ENCODE results near the gene TC2N. TPM values are rescaled to one million over a fixed set of nuclear protein-coding genes. Genes with fewer than 3 reads are reported as not detected.
"Not testable (repeated sequence)": the region's sequence is repeated elsewhere in the genome, so short reads cannot be mapped to it uniquely, and the experiment has no call there.

TC2N gene
- 119 TPM for total RNA-seq

DNA sequence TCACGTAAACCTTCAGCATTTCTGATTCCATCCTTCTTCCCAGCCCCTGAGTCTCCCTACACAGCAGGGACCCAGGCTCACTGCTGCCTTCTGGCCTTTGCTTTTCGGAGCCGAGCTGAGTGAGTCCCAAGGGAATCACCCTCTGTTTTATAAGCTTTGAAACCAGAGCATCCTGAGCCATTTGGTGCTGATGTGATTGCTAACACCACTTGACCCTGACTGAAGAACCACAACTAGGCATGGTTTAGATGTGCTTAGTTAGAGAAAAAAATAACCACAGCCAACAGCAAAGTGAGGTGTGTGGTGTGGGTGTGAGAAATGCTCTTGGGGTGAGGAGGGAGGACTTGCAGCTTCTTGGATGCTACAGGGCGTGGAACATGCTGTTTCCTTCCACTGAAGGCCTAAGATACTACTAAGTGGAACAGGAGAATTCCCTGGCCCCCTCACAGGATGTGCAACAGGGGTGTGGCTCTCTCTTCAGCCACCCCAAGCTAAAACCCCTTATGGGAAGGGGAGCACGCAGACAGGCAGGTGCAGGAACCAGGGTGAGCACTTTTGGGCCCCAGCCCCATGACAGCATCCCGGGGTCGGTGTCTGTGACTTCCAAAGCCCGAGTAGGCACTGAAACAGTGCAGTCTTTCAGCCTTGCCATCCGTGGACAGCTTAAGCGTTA is at the start of gene TC2N:
Gene TC2N, minus strand, starts transcription at position 221 of the 673 bp plus-strand sequence. CDS start 53,767 bp downstream, outside the sequence.
- DNase-seq (ENCODE audit: low spot score): no peak

DNA sequence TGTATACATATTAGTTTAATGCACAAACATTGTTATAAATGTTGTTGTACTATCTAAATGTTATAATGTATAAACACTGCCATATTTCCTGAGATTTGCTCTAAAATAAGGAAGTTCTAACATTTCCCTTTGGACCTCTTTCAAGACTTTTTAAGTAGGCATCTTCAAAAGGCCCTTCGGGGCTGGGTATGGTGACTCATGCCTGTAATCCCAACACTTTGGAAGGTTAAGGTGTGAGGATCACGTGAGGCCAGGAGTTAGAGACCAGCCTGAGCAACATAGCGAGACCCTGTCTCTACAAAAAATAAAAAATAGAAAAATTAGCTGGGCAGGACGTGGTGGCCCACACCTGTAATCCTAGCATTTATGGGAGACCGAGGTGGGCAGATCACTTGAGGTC is 44.7 kb upstream of the TC2N start:
- DNase-seq (ENCODE audit: low spot score): no peak

GRCh38 chr14:91911474-91912032 is 44.2 kb upstream of the TC2N start:
- no peak for DNase-seq (ENCODE audit: low spot score)

GRCh38 chr14:91910196-91910595 is 42.9 kb upstream of the TC2N start:
- no peak for DNase-seq (ENCODE audit: low spot score)

DNA sequence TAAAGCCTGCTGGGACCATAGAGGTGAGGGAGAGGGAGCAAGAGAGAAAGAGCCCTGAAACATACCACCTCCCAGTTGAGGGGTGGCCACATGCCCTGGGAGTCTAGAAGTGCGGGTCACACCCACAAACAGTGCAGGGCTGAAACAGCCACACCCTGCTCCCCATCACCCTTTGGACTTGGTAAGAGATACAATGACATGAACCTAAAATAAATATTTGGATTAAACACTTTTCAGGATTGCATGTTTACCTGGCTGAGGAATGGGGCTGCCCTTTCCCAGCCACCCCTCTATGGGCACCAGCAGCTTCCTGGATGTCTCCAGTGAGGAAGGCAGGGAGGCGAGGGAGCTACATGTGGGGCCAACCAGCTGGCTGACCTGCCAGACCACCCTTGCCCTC is 39.0 kb upstream of the TC2N start:
- no peak for DNase-seq (ENCODE audit: low spot score)

- no peak for DNase-seq (ENCODE audit: low spot score)
Measured at GRCh38 chr14:91904956-91905645, 37.8 kb upstream of the TC2N start.

GRCh38 chr14:91904483-91904882 is 37.1 kb upstream of the TC2N start:
- no peak for DNase-seq (ENCODE audit: low spot score)

GRCh38 chr14:91903070-91903469 is 35.7 kb upstream of the TC2N start:
- no peak for DNase-seq (ENCODE audit: low spot score)

- no peak for DNase-seq (ENCODE audit: low spot score)
Measured at GRCh38 chr14:91902336-91902735, 35.0 kb upstream of the TC2N start.

DNA sequence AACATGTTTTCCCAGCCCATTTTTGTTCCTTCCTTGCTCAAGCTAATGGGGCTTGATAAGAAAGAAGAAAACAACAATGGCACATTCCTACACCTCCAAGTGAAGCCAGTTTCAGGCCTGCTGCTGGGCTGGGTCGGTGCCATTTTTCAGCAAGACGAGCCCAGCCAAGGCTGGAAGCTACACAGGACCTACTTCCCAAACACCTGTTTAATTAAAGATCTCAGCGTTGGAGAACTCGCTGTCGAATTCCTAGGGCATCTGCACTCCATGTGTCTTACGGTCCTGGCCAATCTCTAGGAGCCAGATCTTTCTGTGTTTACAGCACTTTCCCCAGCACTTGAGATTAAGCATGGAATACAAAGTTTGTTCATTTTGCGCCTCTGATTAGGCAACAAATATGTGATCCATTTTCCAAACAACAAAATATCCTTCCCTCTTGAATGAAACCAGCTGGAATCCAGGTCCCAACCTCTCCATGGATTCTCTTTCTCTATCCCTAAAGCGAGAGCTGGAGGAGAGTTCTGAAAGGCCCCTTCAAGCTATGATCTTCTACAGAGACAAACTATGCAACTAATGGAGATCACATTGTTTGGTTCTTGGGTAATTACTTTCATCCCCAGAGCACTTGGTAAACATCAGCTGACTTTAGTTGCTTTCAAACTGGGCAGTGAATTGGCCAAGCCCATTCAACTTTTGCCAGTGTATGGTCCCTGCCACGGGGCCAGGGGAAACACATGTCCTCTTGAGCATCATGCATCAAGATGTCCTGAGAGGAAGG is 34.3 kb upstream of the TC2N start:
- no peak for DNase-seq (ENCODE audit: low spot score)

- no peak for DNase-seq (ENCODE audit: low spot score)
Measured at GRCh38 chr14:91899806-91900205, 32.5 kb upstream of the TC2N start.

- DNase-seq (ENCODE audit: low spot score): no peak
Measured at GRCh38 chr14:91899213-91899612, 31.9 kb upstream of the TC2N start.

DNA sequence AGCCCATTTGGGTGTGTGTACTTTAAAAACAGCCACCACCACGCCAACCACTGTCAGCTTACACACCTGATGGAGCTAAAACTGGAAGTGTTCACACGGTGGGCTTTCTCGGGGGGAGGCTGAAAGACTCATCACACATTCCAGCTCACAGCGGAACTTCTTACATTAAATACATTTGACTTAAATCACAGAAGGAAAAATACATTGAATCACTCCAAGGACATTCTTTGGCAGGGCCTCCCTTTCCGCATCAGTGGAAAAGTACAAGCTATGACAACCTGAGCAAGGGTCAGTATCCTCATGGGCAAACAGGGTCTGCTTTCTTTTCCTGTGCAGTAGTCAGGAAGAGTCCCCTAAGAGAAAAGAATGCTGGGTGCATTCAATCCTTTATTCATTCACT is 31.0 kb upstream of the TC2N start:
- no peak for DNase-seq (ENCODE audit: low spot score)

- not testable (repeated sequence) for DNase-seq (ENCODE audit: low spot score)
Measured at GRCh38 chr14:91897716-91898115, 30.4 kb upstream of the TC2N start.

- DNase-seq (ENCODE audit: low spot score): no peak
Measured at GRCh38 chr14:91897106-91897701, 29.9 kb upstream of the TC2N start.

GRCh38 chr14:91896419-91896818 is 29.1 kb upstream of the TC2N start:
- no peak for DNase-seq (ENCODE audit: low spot score)

DNA sequence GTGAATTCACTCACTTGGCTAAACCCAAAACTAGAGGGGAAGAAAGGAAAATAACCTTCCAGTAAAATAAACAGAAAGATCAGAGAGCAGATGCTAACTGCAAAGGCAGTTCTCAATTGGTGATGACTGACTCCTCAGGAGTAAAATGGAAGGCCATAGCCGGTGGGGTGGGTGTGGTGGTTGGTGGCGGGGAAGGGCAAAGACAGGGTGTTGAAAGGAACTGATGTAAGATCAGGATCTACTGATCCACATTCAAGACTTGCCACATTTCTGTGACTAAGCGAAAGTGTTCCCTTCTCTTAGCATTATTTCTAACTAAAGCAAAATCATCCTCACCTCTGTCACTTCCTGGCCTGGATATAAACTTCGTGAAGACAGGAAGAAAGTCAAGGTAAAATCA is 26.3 kb upstream of the TC2N start:
- no peak for DNase-seq (ENCODE audit: low spot score)

DNA sequence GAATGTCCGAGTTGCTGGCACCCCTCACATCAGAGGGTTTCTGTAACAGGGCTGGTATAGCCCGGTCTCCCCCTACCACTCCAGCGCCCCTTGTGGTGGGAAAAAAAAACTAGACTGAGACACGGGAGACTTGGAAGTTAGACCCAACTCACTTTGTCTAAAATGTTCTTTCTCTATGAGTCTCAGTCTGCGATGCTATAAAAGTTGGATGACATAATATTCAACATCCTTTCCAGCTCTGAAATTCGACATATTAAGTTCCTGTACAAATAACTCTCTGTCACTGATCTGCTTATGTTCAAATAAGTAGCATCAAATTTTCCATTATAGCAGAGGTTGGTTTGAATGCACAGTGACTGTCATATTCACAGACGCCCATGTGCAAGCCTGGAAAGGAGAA is 25.7 kb upstream of the TC2N start:
- no peak for DNase-seq (ENCODE audit: low spot score)

- no peak for DNase-seq (ENCODE audit: low spot score)
Measured at GRCh38 chr14:91891721-91892220, 24.4 kb upstream of the TC2N start.

GRCh38 chr14:91891101-91891500 is 23.8 kb upstream of the TC2N start:
- DNase-seq (ENCODE audit: low spot score): no peak

GRCh38 chr14:91890291-91890749 is 23.0 kb upstream of the TC2N start:
- DNase-seq (ENCODE audit: low spot score): no peak

All from ureter (tissue), 1 donor.